Posterior cingulate gyrus (tissue), 11 donors: Measurements from ENCODE around the gene CTSK.
"Not testable (repeated sequence)": the region's sequence is repeated elsewhere in the genome, so short reads cannot be mapped to it uniquely, and the experiment has no call there.

Source experiments
- DNase-seq, 10 donors: peaks; one replicate each; pipeline versions ENCODE4 v3.0.0 to v3.0.0-alpha.2; 2020 to 2021; ENCODE audit warnings: mixed read lengths in 3 of 10
- intact Hi-C: fragments of 100-400 bp; cut with DNase I; formaldehyde crosslinking; loops from one replicate; pipeline ENCODE4 v1.15.1; 2023

Gene CTSK

GRCh38 chr1:150807249-150808023 is 624 bp downstream of the CTSK start:
- DNase-seq = no peak
- intact Hi-C loops = no loop called here

GRCh38 chr1:150805899-150806298 is 2.2 kb downstream of the CTSK start:
- intact Hi-C loops = no loop called here
- DNase-seq = no peak

GRCh38 chr1:150804671-150805070 is 3.4 kb downstream of the CTSK start:
- DNase-seq = no peak
- intact Hi-C loops = no loop called here

GRCh38 chr1:150799089-150799488 is 9.0 kb downstream of the CTSK start:
- intact Hi-C loops = no loop called here
- no peak for DNase-seq

- intact Hi-C loops = no loop called here
- DNase-seq = no peak
These were observed 9.5 kb downstream of the CTSK start for GRCh38 chr1:150798525-150798924.

GRCh38 chr1:150796374-150796773 is 11.7 kb downstream of the CTSK start:
- no peak for DNase-seq
- intact Hi-C loops = no loop called here

- DNase-seq, intact Hi-C loops: not testable (repeated sequence)
These were observed 14.3 kb downstream of the CTSK start for GRCh38 chr1:150793778-150794177.

- intact Hi-C loops = no loop called here
- no peak for DNase-seq
These were observed 14.8 kb downstream of the CTSK start for GRCh38 chr1:150793221-150793620.

GRCh38 chr1:150791585-150791984 is 16.5 kb downstream of the CTSK start:
- intact Hi-C loops = no loop called here
- DNase-seq = no peak

- no peak for DNase-seq
- intact Hi-C loops = no loop called here
These were observed 18.7 kb downstream of the CTSK start for GRCh38 chr1:150789396-150789795.

GRCh38 chr1:150788946-150789345 is 19.1 kb downstream of the CTSK start:
- DNase-seq = no peak
- intact Hi-C loops = no loop called here

GRCh38 chr1:150787455-150787854 is 20.6 kb downstream of the CTSK start:
- intact Hi-C loops = no loop called here
- DNase-seq = no peak

- intact Hi-C loops = no loop called here
- no peak for DNase-seq
These were observed 27.6 kb downstream of the CTSK start for GRCh38 chr1:150780510-150780909.

GRCh38 chr1:150778409-150778808 is 29.7 kb downstream of the CTSK start:
- DNase-seq = no peak
- intact Hi-C loops = no loop called here

GRCh38 chr1:150777544-150777943 is 30.5 kb downstream of the CTSK start:
- intact Hi-C loops = no loop called here
- no peak for DNase-seq

GRCh38 chr1:150775931-150776505 is 32.0 kb downstream of the CTSK start:
- DNase-seq, intact Hi-C loops: not testable (repeated sequence)

- DNase-seq = no peak
- intact Hi-C loops = no loop called here
These were observed 32.8 kb downstream of the CTSK start for GRCh38 chr1:150775276-150775675.

- intact Hi-C loops = no loop called here
- DNase-seq = no peak
These were observed 35.7 kb downstream of the CTSK start for GRCh38 chr1:150772326-150772725.

GRCh38 chr1:150767704-150768103 is 40.4 kb downstream of the CTSK start:
- DNase-seq, intact Hi-C loops: not testable (repeated sequence)

- DNase-seq, intact Hi-C loops: not testable (repeated sequence)
These were observed 42.1 kb downstream of the CTSK start for GRCh38 chr1:150765977-150766301.

- intact Hi-C loops = no loop called here
- DNase-seq = no peak
These were observed 42.6 kb downstream of the CTSK start, which contains the start of gene CTSS for GRCh38 chr1:150765296-150765976. TSS of gene CTSS (minus strand) at chr1:150765778. CDS start at chr1:150764763, 1,015 bp downstream.

- intact Hi-C loops = no loop called here
- no peak for DNase-seq
These were observed 43.4 kb downstream of the CTSK start for GRCh38 chr1:150764617-150765101.
